Measurements from ENCODE around the gene PARP1. TPM values are rescaled to one million over a fixed set of nuclear protein-coding genes. Genes with fewer than 3 reads are reported as not detected.

Gene PARP1
- total and polyA plus RNA-seq, 2 donors from 2014 or later: 37.9 to 71.1 TPM

GRCh38 chr1:226403201-226404034 is 4.5 kb downstream of the PARP1 start:
- Histone ChIP-seq H3K9ac (ENCODE audit: low read length in 3 of 3) (no peak overlapping the region), H3K27me3 (ENCODE audit: control insufficient read depth, insufficient read depth, low read length) (no peaks in the 10 kb centered on the region)
- FAIRE-seq: no peak

GRCh38 chr1:226402739-226403165 is 5.1 kb downstream of the PARP1 start:
- no peak overlapping the region for H3K9ac ChIP-seq (ENCODE audit: low read length in 3 of 3)
- peaks cover 6 to 21% (median 12%) of the 10 kb centered on the region in 3 donors for H3K4me1 ChIP-seq (ENCODE audit: control insufficient read depth in 2 of 3, insufficient read depth in 2 of 3, low read depth in 1 of 3, low read length in 3 of 3)
- TF ChIP-seq CTCF (IDR thresholded peaks at IDR 0.05; ENCODE audit: borderline replicate concordance, extremely low read depth, insufficient read depth): no peak
- FAIRE-seq (no peak), DNase-seq (no peak)
- H3K27ac ChIP-seq (ENCODE audit: low read depth in 2 of 2, low read length in 2 of 2): no peak overlapping the region
- intact Hi-C loops (cut with DNase I): no loop called here
- H3K27me3 ChIP-seq (ENCODE audit: control insufficient read depth, insufficient read depth, low read length): no peaks in the 10 kb centered on the region
- no peak overlapping the region for H3K4me3 ChIP-seq (ENCODE audit: low read length in 3 of 3)
- peaks cover 4 to 24% (median 5%) of the 10 kb centered on the region in 3 donors for H3K36me3 ChIP-seq (ENCODE audit: control insufficient read depth in 2 of 3, insufficient read depth in 3 of 3, low read length in 3 of 3)
- H3K9me3 ChIP-seq (ENCODE audit: control insufficient read depth in 2 of 3, insufficient read depth in 1 of 3, low read length in 3 of 3): no peaks in the 10 kb centered on the region

More at GRCh38 chr1:226403201-226404034, 4.5 kb downstream of the PARP1 start:
- TF ChIP-seq CTCF (IDR thresholded peaks at IDR 0.05; ENCODE audit: borderline replicate concordance, extremely low read depth, insufficient read depth): no peak
- H3K36me3 ChIP-seq (ENCODE audit: control insufficient read depth in 2 of 3, insufficient read depth in 3 of 3, low read length in 3 of 3): peaks cover 4 to 24% (median 5%) of the 10 kb centered on the region in 3 donors
- no peak overlapping the region for H3K27ac ChIP-seq (ENCODE audit: low read depth in 2 of 2, low read length in 2 of 2)
- peak in 3 of 5 donors; percentile 36 to 55 (median 40) for DNase-seq
- no peaks in the 10 kb centered on the region for H3K9me3 ChIP-seq (ENCODE audit: control insufficient read depth in 2 of 3, insufficient read depth in 1 of 3, low read length in 3 of 3)
- intact Hi-C loops (cut with DNase I): no loop called here
- H3K4me3 ChIP-seq (ENCODE audit: low read length in 3 of 3): no peak overlapping the region
- peaks cover 6 to 21% (median 12%) of the 10 kb centered on the region in 3 donors for H3K4me1 ChIP-seq (ENCODE audit: control insufficient read depth in 2 of 3, insufficient read depth in 2 of 3, low read depth in 1 of 3, low read length in 3 of 3)

GRCh38 chr1:226401355-226402303 is 6.3 kb downstream of the PARP1 start:
- Histone ChIP-seq H3K27me3 (ENCODE audit: control insufficient read depth, insufficient read depth, low read length) (no peaks in the 10 kb centered on the region), H3K36me3 (ENCODE audit: control insufficient read depth in 2 of 3, insufficient read depth in 3 of 3, low read length in 3 of 3) (peaks cover 4 to 24% (median 5%) of the 10 kb centered on the region in 3 donors), H3K4me1 (ENCODE audit: control insufficient read depth in 2 of 3, insufficient read depth in 2 of 3, low read depth in 1 of 3, low read length in 3 of 3) (peaks cover 2 to 21% (median 11%) of the 10 kb centered on the region in 3 donors), H3K4me3 (ENCODE audit: low read length in 3 of 3) (no peak overlapping the region), H3K9me3 (ENCODE audit: control insufficient read depth in 2 of 3, insufficient read depth in 1 of 3, low read length in 3 of 3) (no peaks in the 10 kb centered on the region), H3K9ac (ENCODE audit: low read length in 3 of 3) (no peak overlapping the region), H3K27ac (ENCODE audit: low read depth in 2 of 2, low read length in 2 of 2) (no peak overlapping the region)
- peak in 3 of 5 donors; percentile 35 to 57 (median 46) for DNase-seq
- TF ChIP-seq CTCF (IDR thresholded peaks at IDR 0.05; ENCODE audit: borderline replicate concordance, extremely low read depth, insufficient read depth): no peak
- FAIRE-seq: no peak
- intact Hi-C loops (cut with DNase I): no loop called here

All from kidney (tissue), 14 donors.